Cardiac muscle cell (in vitro differentiated cells and primary cell): ENCODE data around the gene HOXD8. TPM values are rescaled to one million over a fixed set of nuclear protein-coding genes. Genes with fewer than 3 reads are reported as not detected.

Experiments
- DNase-seq, 2 donors: peaks; one replicate each; pipeline versions ENCODE4 v3.0.0 to v3.0.0-alpha.2; 2010 to 2017; ENCODE audit warnings: low read depth in 1 of 2, low spot score in 1 of 2
- H3K27ac ChIP-seq: fragments of 200-600 bp; sonication (generic); 2 replicates; pipeline ENCODE4 v1.5.1; 2016
- H3K27me3 ChIP-seq: fragments of 200-600 bp; sonication (generic); 2 replicates; pipeline ENCODE4 v1.6.0; 2016; ENCODE audit warnings: control low read depth
- H3K36me3 ChIP-seq: fragments of 200-600 bp; sonication (generic); 2 replicates; pipeline ENCODE4 v1.5.1; 2016; ENCODE audit warnings: control low read depth
- H3K4me1 ChIP-seq: fragments of 200-600 bp; sonication (generic); 2 replicates; pipeline ENCODE4 v1.8.1; 2017; ENCODE audit warnings: low read depth, mild to moderate bottlenecking, mixed run types
- H3K4me3 ChIP-seq: fragments of 200-600 bp; sonication (generic); 2 replicates; pipeline ENCODE4 v1.5.1; 2016; ENCODE audit warnings: mild to moderate bottlenecking
- H3K9me3 ChIP-seq: fragments of 200-600 bp; sonication (generic); 2 replicates; pipeline ENCODE4 v1.5.1; 2017; ENCODE audit warnings: low read depth, mild to moderate bottlenecking, control low read depth
- CTCF ChIP-seq: IDR thresholded peaks from 2 replicates; pipeline ENCODE4 v1.5.1; 2012; ENCODE audit warnings: low read depth, mild to moderate bottlenecking, low read length
- polyA plus RNA-seq: library from polyadenylated mRNA; unstranded; fragments of >200 nt; fragmentation: Nextera tagmentation; extraction: Ambion mirVana; gene quantifications from 2 replicates; pipeline ENCODE4 v1.2.1, GENCODE V29; 2016
- total RNA-seq: library from RNA; depleted of rRNA; stranded (reverse); fragments of >200 nt; gene quantifications from 2 replicates; pipeline ENCODE4 v1.2.3, GENCODE V29; 2016

The HOXD8 gene
- total and polyA plus RNA-seq, 2 experiments from 2014 or later, result not detected

- Histone ChIP-seq H3K4me3 (no peak overlapping the region), H3K9me3 (no peaks in the 10 kb centered on the region), H3K27me3 (peaks cover 99% of the 10 kb centered on the region), H3K36me3 (no peaks in the 10 kb centered on the region), H3K27ac (no peak overlapping the region), H3K4me1 (peaks cover 2% of the 10 kb centered on the region)
- TF ChIP-seq CTCF, result peak; percentile 80
- DNase-seq, result peak; percentile 57 to 75
Observed at GRCh38 chr2:176111309-176111663, 18.2 kb upstream of the HOXD8 start.

- DNase-seq, result no peak
Observed at GRCh38 chr2:176111846-176112374, 17.6 kb upstream of the HOXD8 start.

GRCh38 chr2:176112375-176113302 lies 16.9 kb upstream of the HOXD8 start:
- no peaks in the 10 kb centered on the region for H3K4me1 ChIP-seq
- H3K36me3 ChIP-seq, result no peaks in the 10 kb centered on the region
- no peak for DNase-seq
- no peak overlapping the region for H3K4me3 ChIP-seq
- H3K27me3 ChIP-seq, result peaks cover 100% of the 10 kb centered on the region
- TF ChIP-seq CTCF, result no peak
- no peaks in the 10 kb centered on the region for H3K9me3 ChIP-seq
- no peak overlapping the region for H3K27ac ChIP-seq

More at GRCh38 chr2:176111846-176112374, 17.6 kb upstream of the HOXD8 start:
- Histone ChIP-seq H3K4me1 (peaks cover 2% of the 10 kb centered on the region), H3K27ac (no peak overlapping the region), H3K4me3 (no peak overlapping the region), H3K36me3 (no peaks in the 10 kb centered on the region), H3K9me3 (no peaks in the 10 kb centered on the region), H3K27me3 (peaks cover 99% of the 10 kb centered on the region)
- no peak for TF ChIP-seq CTCF

GRCh38 chr2:176114120-176114929 lies 15.2 kb upstream of the HOXD8 start:
- Histone ChIP-seq H3K36me3 (no peaks in the 10 kb centered on the region), H3K9me3 (no peaks in the 10 kb centered on the region), H3K27ac (no peak overlapping the region), H3K4me1 (no peaks in the 10 kb centered on the region), H3K27me3 (peaks cover 100% of the 10 kb centered on the region), H3K4me3 (no peak overlapping the region)
- TF ChIP-seq CTCF, result no peak
- DNase-seq, result no peak

- no peak for TF ChIP-seq CTCF
- Histone ChIP-seq H3K9me3 (no peaks in the 10 kb centered on the region), H3K4me3 (no peak overlapping the region), H3K4me1 (no peaks in the 10 kb centered on the region), H3K36me3 (no peaks in the 10 kb centered on the region), H3K27ac (no peak overlapping the region), H3K27me3 (peaks cover 100% of the 10 kb centered on the region)
- no peak for DNase-seq
Observed at GRCh38 chr2:176114930-176115625, 14.4 kb upstream of the HOXD8 start.
